Measurements from ENCODE around the gene LYPLAL1. TPM values are rescaled to one million over a fixed set of nuclear protein-coding genes. Genes with fewer than 3 reads are reported as not detected.

Gene LYPLAL1
- total RNA-seq, 1 experiment from 2014 or later, result 41.3 TPM

- DNase-seq (ENCODE audit: low read depth, low spot score), result no peak
- in situ Hi-C loops (cut with HindIII; ENCODE audit: low pct_unique_long_range_greater_than_20kb, low sequenced_read_pairs) (no loop called here), intact Hi-C loops (cut with micrococcal nuclease; ENCODE audit: unreplicated experiment) (no loop called here)
- Histone ChIP-seq H3K27me3 (ENCODE audit: control insufficient read depth, insufficient read depth, low read length) (no peaks in the 10 kb centered on the region; the same call in 1 of the 2 replicates), H3K4me3 (ENCODE audit: low read depth in 2 of 2, low read length in 2 of 2) (no peak overlapping the region), H3K27ac (ENCODE audit: low read length) (no peak overlapping the region), H3K9me3 (ENCODE audit: control insufficient read depth, insufficient read depth, low read depth, low read length) (no peaks in the 10 kb centered on the region), H3K36me3 (ENCODE audit: control insufficient read depth, insufficient read depth, low read length) (no peaks in the 10 kb centered on the region), H3K4me1 (ENCODE audit: control insufficient read depth, insufficient read depth, low read length) (no peaks in the 10 kb centered on the region)
- ATAC-seq, result no peak
- CTCF ChIA-PET, result no interaction called here
- no TSS peak for BruUV-seq (replicated peaks)
- TF ChIP-seq CTCF (IDR thresholded peaks at IDR 0.05), result no peak
- TF ChIP-seq POLR2AphosphoS5 (IDR thresholded peaks at IDR 0.05; ENCODE audit: low read depth, low read length), result no peak
- TF ChIP-seq REST (IDR thresholded peaks at IDR 0.05; ENCODE audit: insufficient read depth in 1 of 2, low read depth in 2 of 2, low read length in 1 of 2), result no peak
- TF ChIP-seq SIN3A (IDR thresholded peaks at IDR 0.05; ENCODE audit: borderline replicate concordance, insufficient read depth, low read depth, low read length), result no peak
- no peak for TF ChIP-seq TCF7L2 (IDR thresholded peaks at IDR 0.05; ENCODE audit: low read depth, low read length)
- POLR2A ChIA-PET, result no interaction called here
Observed at GRCh38 chr1:219149009-219149577, 24.6 kb upstream of the LYPLAL1 start.

- intact Hi-C loops (cut with micrococcal nuclease; ENCODE audit: unreplicated experiment) (no loop called here), in situ Hi-C loops (cut with HindIII; ENCODE audit: low pct_unique_long_range_greater_than_20kb, low sequenced_read_pairs) (no loop called here)
- H3K4me3 ChIP-seq (ENCODE audit: low read depth in 2 of 2, low read length in 2 of 2), result no peak overlapping the region
- no peak overlapping the region for H3K27ac ChIP-seq (ENCODE audit: low read length)
- BruUV-seq (replicated peaks), result no TSS peak
- ChIA-PET POLR2A (no interaction called here), CTCF (no interaction called here)
- TF ChIP-seq REST (IDR thresholded peaks at IDR 0.05; ENCODE audit: insufficient read depth in 1 of 2, low read depth in 2 of 2, low read length in 1 of 2) (no peak), CTCF (IDR thresholded peaks at IDR 0.05) (no peak), TCF7L2 (IDR thresholded peaks at IDR 0.05; ENCODE audit: low read depth, low read length) (no peak), POLR2AphosphoS5 (IDR thresholded peaks at IDR 0.05; ENCODE audit: low read depth, low read length) (no peak), SIN3A (IDR thresholded peaks at IDR 0.05; ENCODE audit: borderline replicate concordance, insufficient read depth, low read depth, low read length) (no peak)
- DNase-seq (ENCODE audit: low read depth, low spot score) (no peak), ATAC-seq (no peak)
- H3K9me3 ChIP-seq (ENCODE audit: control insufficient read depth, insufficient read depth, low read depth, low read length), result no peaks in the 10 kb centered on the region
- H3K4me1 ChIP-seq (ENCODE audit: control insufficient read depth, insufficient read depth, low read length), result no peaks in the 10 kb centered on the region
- H3K27me3 ChIP-seq (ENCODE audit: control insufficient read depth, insufficient read depth, low read length), result no peaks in the 10 kb centered on the region; the same call in 1 of the 2 replicates
- no peaks in the 10 kb centered on the region for H3K36me3 ChIP-seq (ENCODE audit: control insufficient read depth, insufficient read depth, low read length)
Observed at GRCh38 chr1:219149953-219150352, 23.7 kb upstream of the LYPLAL1 start.
